ENCODE data around the gene GPR173.

GRCh38 chrX:53048169-53049126, at the start of gene GPR173:
- TF ChIP-seq CREB1 (IDR thresholded peaks at IDR 0.05; ENCODE audit: low read depth) (no peak), CEBPB (IDR thresholded peaks at IDR 0.05) (no peak), TAF1 (IDR thresholded peaks at IDR 0.05; ENCODE audit: low read depth) (no peak), FOXM1 (IDR thresholded peaks at IDR 0.05; ENCODE audit: borderline replicate concordance, low read depth) (no peak), EGR1 (IDR thresholded peaks at IDR 0.05) (no peak), YY1 (IDR thresholded peaks at IDR 0.05; ENCODE audit: low read depth) (no peak), TEAD4 (IDR thresholded peaks at IDR 0.05) (no peak), ZBTB7A (IDR thresholded peaks at IDR 0.05; ENCODE audit: low read depth) (no peak), MAX (IDR thresholded peaks at IDR 0.05) (no peak), RAD21 (IDR thresholded peaks at IDR 0.05; ENCODE audit: low read depth) (no peak), REST (IDR thresholded peaks at IDR 0.05; ENCODE audit: low read depth) (no peak), EP300 (IDR thresholded peaks at IDR 0.05; ENCODE audit: borderline replicate concordance) (no peak)
